Lower leg skin (tissue), 3 donors: ENCODE measurements around the gene FOXN4.

ENCODE experiments used
- POLR2A ChIP-seq, 2 donors: fragments of 450-650 bp; IDR thresholded peaks; one replicate each; pipeline ENCODE4 v1.6.1; 2016 to 2017; ENCODE audit warnings: antibody characterized with exemption in 2 of 2, mild to moderate bottlenecking in 1 of 2, moderate library complexity in 1 of 2
- TF ChIP-seq, protein P1 (sequence below), 3 donors: fragments of 450-650 bp; IDR thresholded peaks; one replicate each; pipeline ENCODE4 v1.5.1; 2016; ENCODE audit warnings: antibody characterized with exemption in 3 of 3, mild to moderate bottlenecking in 3 of 3, moderate library complexity in 2 of 3

DNA sequence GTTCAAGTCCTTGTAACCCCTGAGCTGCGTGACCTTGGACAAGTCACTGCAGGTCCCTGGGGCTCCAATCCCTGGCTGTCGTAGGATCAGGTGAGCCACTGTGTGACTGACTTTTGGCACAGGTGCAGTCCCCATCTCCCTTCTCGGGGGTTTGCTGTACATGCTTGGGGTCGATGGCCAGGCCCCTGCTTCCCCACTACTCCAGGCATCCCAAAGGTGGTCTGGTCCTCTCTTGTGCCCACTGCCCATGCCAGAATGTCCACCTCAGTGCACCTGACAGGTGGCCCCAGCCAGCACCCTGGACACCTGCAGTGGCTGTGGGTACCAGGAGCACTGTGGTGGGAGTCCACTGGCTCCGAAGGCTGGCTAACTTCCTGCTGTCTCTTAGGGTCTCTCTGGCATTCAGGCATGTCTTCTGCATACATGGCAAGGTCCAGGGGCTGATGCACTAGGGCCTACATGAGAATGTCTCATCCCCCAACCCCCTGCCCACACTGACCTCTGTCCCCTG, 14.7 kb downstream of the FOXN4 start:
- TF ChIP-seq, protein P1, sequence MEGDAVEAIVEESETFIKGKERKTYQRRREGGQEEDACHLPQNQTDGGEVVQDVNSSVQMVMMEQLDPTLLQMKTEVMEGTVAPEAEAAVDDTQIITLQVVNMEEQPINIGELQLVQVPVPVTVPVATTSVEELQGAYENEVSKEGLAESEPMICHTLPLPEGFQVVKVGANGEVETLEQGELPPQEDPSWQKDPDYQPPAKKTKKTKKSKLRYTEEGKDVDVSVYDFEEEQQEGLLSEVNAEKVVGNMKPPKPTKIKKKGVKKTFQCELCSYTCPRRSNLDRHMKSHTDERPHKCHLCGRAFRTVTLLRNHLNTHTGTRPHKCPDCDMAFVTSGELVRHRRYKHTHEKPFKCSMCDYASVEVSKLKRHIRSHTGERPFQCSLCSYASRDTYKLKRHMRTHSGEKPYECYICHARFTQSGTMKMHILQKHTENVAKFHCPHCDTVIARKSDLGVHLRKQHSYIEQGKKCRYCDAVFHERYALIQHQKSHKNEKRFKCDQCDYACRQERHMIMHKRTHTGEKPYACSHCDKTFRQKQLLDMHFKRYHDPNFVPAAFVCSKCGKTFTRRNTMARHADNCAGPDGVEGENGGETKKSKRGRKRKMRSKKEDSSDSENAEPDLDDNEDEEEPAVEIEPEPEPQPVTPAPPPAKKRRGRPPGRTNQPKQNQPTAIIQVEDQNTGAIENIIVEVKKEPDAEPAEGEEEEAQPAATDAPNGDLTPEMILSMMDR (IDR thresholded peaks at IDR 0.05): no peak
- TF ChIP-seq POLR2A (IDR thresholded peaks at IDR 0.05): no peak
